Endothelial cell of umbilical vein (primary cell): ENCODE results near the gene PPP1R7. TPM values are rescaled to one million over a fixed set of nuclear protein-coding genes. Genes with fewer than 3 reads are reported as not detected.

Experiments
- BruUV-seq: library from RNA; stranded (reverse); fragments of 400-500 nt; replicated peaks from 2 replicates; lab custom pipeline; 2021; lab: Mats Ljungman, UMichigan
- CTCF ChIA-PET: fragments of 300-600, 350-600 bp; sonication (Branson Sonifier 250); formaldehyde crosslinking; loops from one replicate; lab custom pipeline; 2021; ENCODE audit warnings: antibody characterized with exemption, inconsistent platforms; lab: Charles Lee
- POLR2A ChIA-PET: fragments of 300-600, 350-600 bp; sonication (Branson Sonifier 250); formaldehyde crosslinking; loops from one replicate; lab custom pipeline; 2021; ENCODE audit warnings: antibody characterized with exemption, inconsistent platforms; lab: Charles Lee
- DNase-seq: peaks from one replicate; pipeline ENCODE4 v3.0.0-alpha.2; 2011; ENCODE audit warnings: low read depth, low spot score
- FAIRE-seq: peaks from 2 replicates; lab custom pipeline; 2011; peaks lifted over from hg19 to GRCh38; lab: Jason Lieb, UNC
- H2AFZ ChIP-seq: 2 replicates; pipeline ENCODE4 v1.6.0; 2012; ENCODE audit warnings: low read depth, low read length, control low read depth, inconsistent platforms
- H3K27ac ChIP-seq: 2 replicates; pipeline ENCODE4 v1.5.1; 2011; ENCODE audit warnings: low read depth, mild to moderate bottlenecking, control low read depth, low read length, moderate library complexity; ENCODE audit not compliant: insufficient read depth
- H3K27me3 ChIP-seq, 2 experiments: 2 replicates each; pipeline versions ENCODE4 v1.6.0 to v1.6.1; 2011; ENCODE audit warnings: low read length in 2 of 2, mixed read lengths in 1 of 2; ENCODE audit not compliant: control insufficient read depth in 2 of 2, insufficient read depth in 2 of 2
- H3K36me3 ChIP-seq, 2 experiments: 2 replicates in 1 of 2; 3 replicates in 1 of 2; pipeline ENCODE4 v1.5.1; 2011; ENCODE audit warnings: low read length in 2 of 2, mild to moderate bottlenecking in 1 of 2, moderate library complexity in 1 of 2; ENCODE audit not compliant: control insufficient read depth in 2 of 2, insufficient read depth in 2 of 2; ENCODE audit errors: extremely low read depth in 1 of 2
- H3K4me1 ChIP-seq: 3 replicates; pipeline ENCODE4 v1.5.1; 2011; ENCODE audit warnings: mild to moderate bottlenecking, low read length; ENCODE audit not compliant: control insufficient read depth, insufficient read depth; ENCODE audit errors: extremely low read depth
- H3K4me2 ChIP-seq: 2 replicates; pipeline ENCODE4 v1.6.1; 2011; ENCODE audit warnings: low read length, control low read depth, mixed read lengths; ENCODE audit not compliant: insufficient read depth
- H3K4me3 ChIP-seq, 3 experiments: fragments of 200-600 bp in 1 of 3; sonication (generic), shearing (Covaris generic) in 1 of 3; replicated peaks in 1 of 3; 2 replicates each; pipeline ENCODE4 v1.5.1; 2011 to 2016; ENCODE audit warnings: control low read depth in 3 of 3, low read length in 3 of 3, mild to moderate bottlenecking in 2 of 3, inconsistent platforms in 1 of 3, low read depth in 1 of 3, moderate library complexity in 1 of 3; ENCODE audit not compliant: insufficient read depth in 1 of 3
- H3K79me2 ChIP-seq: 2 replicates; pipeline ENCODE4 v1.6.0; 2012; ENCODE audit warnings: low read length, inconsistent platforms; ENCODE audit not compliant: control insufficient read depth, insufficient read depth
- H3K9ac ChIP-seq: replicated peaks from 2 replicates; pipeline ENCODE3; 2011; ENCODE audit warnings: low read length, control low read depth; ENCODE audit not compliant: insufficient read depth; ENCODE audit errors: extremely low read depth
- H3K9me1 ChIP-seq: replicated peaks from 3 replicates; pipeline ENCODE4 v1.6.0; 2011; ENCODE audit warnings: mild to moderate bottlenecking, low read length; ENCODE audit not compliant: control insufficient read depth, insufficient read depth; ENCODE audit errors: extremely low read depth
- H3K9me3 ChIP-seq: replicated peaks from 2 replicates; pipeline ENCODE4 v1.5.1; 2012; ENCODE audit warnings: low read length, inconsistent platforms; ENCODE audit not compliant: control insufficient read depth, insufficient read depth
- H4K20me1 ChIP-seq: replicated peaks from 2 replicates; pipeline ENCODE3; 2011; ENCODE audit warnings: mild to moderate bottlenecking, low read length; ENCODE audit not compliant: control insufficient read depth, insufficient read depth; ENCODE audit errors: extremely low read depth
- GATA2 ChIP-seq: IDR thresholded peaks from 2 replicates; pipeline ENCODE4 v1.7.0; 2011; ENCODE audit warnings: low read depth, mild to moderate bottlenecking, moderate library complexity, mixed read lengths, low read length; ENCODE audit not compliant: insufficient read length, insufficient read depth
- JUN ChIP-seq: IDR thresholded peaks from 2 replicates; pipeline ENCODE4 v1.6.1; 2011; ENCODE audit warnings: borderline replicate concordance, low read depth; ENCODE audit not compliant: insufficient read length, insufficient read depth
- MYC ChIP-seq: IDR thresholded peaks from one replicate; pipeline ENCODE4 v1.6.1; 2011; ENCODE audit warnings: mild to moderate bottlenecking, low read depth, low read length
- POLR2A ChIP-seq: IDR thresholded peaks from 2 replicates; pipeline ENCODE4 v1.6.1; 2012; ENCODE audit warnings: low read depth, mild to moderate bottlenecking, control low read depth, low read length
- POLR2AphosphoS5 ChIP-seq: IDR thresholded peaks from 2 replicates; pipeline ENCODE4 v1.6.1; 2012; ENCODE audit warnings: low read depth, mild to moderate bottlenecking, control low read depth, low read length, moderate library complexity; ENCODE audit not compliant: insufficient read depth
- dilution Hi-C: fragments of 300-500 bp; cut with MboI; formaldehyde crosslinking; loops from one replicate; pipeline ENCODE4 v1.15.0; 2019; ENCODE audit warnings: low sequenced_read_pairs; ENCODE audit not compliant: extremely low pct_ligation_motif_present
- intact Hi-C: fragments of 100-400 bp; cut with micrococcal nuclease; formaldehyde crosslinking; loops from one replicate; pipeline ENCODE4 v1.10.0; 2022
- polyA plus RNA-seq, 4 experiments: library from polyadenylated mRNA; depleted of rRNA in 3 of 4; stranded (reverse) in 3 of 4; unstranded in 1 of 4; fragments of >200 nt; gene quantifications; 2 replicates each; pipeline versions ENCODE4 v1.2.1 to v1.2.3, GENCODE V29; 2011 to 2012; ENCODE audit warnings: missing spikeins in 1 of 4
- total RNA-seq: library from RNA; stranded (reverse); gene quantifications from 2 replicates; pipeline ENCODE4 v1.2.3, GENCODE V29; 2021
- TF ChIP-seq, protein P1 (sequence below), 2 donors: IDR thresholded peaks; 1 replicate in 1 of 2; 2 replicates in 1 of 2; pipeline ENCODE4 v1.5.1; 2011; ENCODE audit warnings: low read length in 2 of 2, mild to moderate bottlenecking in 2 of 2, moderate library complexity in 2 of 2, control low read depth in 1 of 2, inconsistent platforms in 1 of 2, low read depth in 1 of 2; ENCODE audit not compliant: insufficient read depth in 1 of 2; ENCODE audit errors: extremely low read depth in 1 of 2
- TF ChIP-seq, protein P2 (sequence below): IDR thresholded peaks from 2 replicates; pipeline ENCODE4 v1.6.1; 2011; ENCODE audit not compliant: insufficient read depth, insufficient read length

The PPP1R7 gene
- total and polyA plus RNA-seq, 2 donors (not counting 3 experiments of a cell fraction or from before 2014, with no cell fraction given), result 30.3 to 60.8 TPM

DNA sequence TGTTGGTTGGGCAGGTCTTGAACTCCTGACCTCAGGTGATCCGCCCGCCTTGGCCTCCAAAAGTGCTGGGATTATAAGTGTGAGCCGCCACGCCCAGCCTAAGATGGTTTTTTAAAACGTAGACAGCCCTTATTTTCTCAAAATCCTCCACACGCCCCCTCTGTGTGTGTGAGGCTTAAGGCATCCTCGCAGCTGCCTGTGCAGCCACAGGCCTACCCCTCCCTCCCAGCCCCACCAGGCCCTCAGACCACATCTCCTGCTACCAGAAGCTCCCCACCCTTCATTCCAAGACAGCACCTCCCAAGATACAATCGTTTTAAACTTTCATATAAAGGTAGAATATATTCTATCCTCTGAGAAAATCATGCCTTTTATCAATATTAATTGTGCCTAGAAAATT is 43.0 kb downstream of the PPP1R7 start:
- H3K9me3 ChIP-seq, result no peaks in the 10 kb centered on the region
- no peaks in the 10 kb centered on the region for H3K27me3 ChIP-seq
- FAIRE-seq, result no peak
- H3K27ac ChIP-seq, result no peak overlapping the region
- CTCF ChIA-PET, result no interaction called here
- BruUV-seq, result no TSS peak
- intact Hi-C loops, result no loop called here
- no peak for TF ChIP-seq JUN
- TF ChIP-seq POLR2AphosphoS5, result no peak
- TF ChIP-seq GATA2, result no peak
- TF ChIP-seq, protein P1, sequence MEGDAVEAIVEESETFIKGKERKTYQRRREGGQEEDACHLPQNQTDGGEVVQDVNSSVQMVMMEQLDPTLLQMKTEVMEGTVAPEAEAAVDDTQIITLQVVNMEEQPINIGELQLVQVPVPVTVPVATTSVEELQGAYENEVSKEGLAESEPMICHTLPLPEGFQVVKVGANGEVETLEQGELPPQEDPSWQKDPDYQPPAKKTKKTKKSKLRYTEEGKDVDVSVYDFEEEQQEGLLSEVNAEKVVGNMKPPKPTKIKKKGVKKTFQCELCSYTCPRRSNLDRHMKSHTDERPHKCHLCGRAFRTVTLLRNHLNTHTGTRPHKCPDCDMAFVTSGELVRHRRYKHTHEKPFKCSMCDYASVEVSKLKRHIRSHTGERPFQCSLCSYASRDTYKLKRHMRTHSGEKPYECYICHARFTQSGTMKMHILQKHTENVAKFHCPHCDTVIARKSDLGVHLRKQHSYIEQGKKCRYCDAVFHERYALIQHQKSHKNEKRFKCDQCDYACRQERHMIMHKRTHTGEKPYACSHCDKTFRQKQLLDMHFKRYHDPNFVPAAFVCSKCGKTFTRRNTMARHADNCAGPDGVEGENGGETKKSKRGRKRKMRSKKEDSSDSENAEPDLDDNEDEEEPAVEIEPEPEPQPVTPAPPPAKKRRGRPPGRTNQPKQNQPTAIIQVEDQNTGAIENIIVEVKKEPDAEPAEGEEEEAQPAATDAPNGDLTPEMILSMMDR (IDR thresholded peaks at IDR 0.05; ENCODE audit: extremely low read depth in 1 of 2, insufficient read depth in 1 of 2, low read depth in 1 of 2, low read length in 2 of 2), result no peak
- TF ChIP-seq POLR2A, result no peak
- no peak for TF ChIP-seq MYC
- no peaks in the 10 kb centered on the region for H4K20me1 ChIP-seq
- H3K4me1 ChIP-seq, result no peaks in the 10 kb centered on the region
- H3K9ac ChIP-seq, result no peak overlapping the region
- POLR2A ChIA-PET, result no interaction called here
- no peak for DNase-seq
- H2AFZ ChIP-seq, result no peak overlapping the region
- no peak overlapping the region for H3K4me3 ChIP-seq
- no peaks in the 10 kb centered on the region for H3K9me1 ChIP-seq
- H3K4me2 ChIP-seq, result no peak overlapping the region
- H3K79me2 ChIP-seq, result no peaks in the 10 kb centered on the region
- dilution Hi-C loops, result no loop called here
- H3K36me3 ChIP-seq, result no peaks in the 10 kb centered on the region

DNA sequence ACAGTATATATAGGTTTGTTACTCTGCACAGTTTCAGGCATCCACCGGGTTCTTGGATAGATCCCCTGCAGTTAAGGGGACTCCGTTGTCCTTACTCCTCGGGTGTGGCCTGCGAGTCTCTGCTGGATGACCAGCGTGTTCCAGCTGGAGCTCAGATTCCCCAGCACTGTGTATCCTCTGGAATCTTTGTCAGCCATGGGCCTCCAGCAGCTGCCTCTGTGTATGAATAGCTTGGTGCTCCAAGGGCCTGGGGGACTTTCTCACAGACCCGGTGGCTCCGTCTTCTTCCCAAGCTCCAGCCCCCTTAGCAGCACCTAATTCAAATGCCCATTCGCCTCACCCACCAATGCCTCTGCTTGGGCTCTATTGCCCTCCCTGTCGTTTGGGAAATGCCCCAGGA is 44.5 kb downstream of the PPP1R7 start:
- Histone ChIP-seq H3K9ac (no peak overlapping the region), H3K36me3 (no peaks in the 10 kb centered on the region), H3K9me1 (no peaks in the 10 kb centered on the region), H3K4me2 (no peak overlapping the region), H3K4me3 (no peak overlapping the region), H4K20me1 (no peaks in the 10 kb centered on the region), H3K27ac (no peak overlapping the region), H3K27me3 (no peaks in the 10 kb centered on the region), H2AFZ (no peak overlapping the region), H3K4me1 (no peaks in the 10 kb centered on the region), H3K9me3 (no peaks in the 10 kb centered on the region), H3K79me2 (no peaks in the 10 kb centered on the region)
- DNase-seq, result no peak
- POLR2A ChIA-PET, result no interaction called here
- BruUV-seq, result no TSS peak
- no peak for FAIRE-seq
- dilution Hi-C loops, result no loop called here
- TF ChIP-seq POLR2AphosphoS5 (no peak), GATA2 (no peak), JUN (no peak), POLR2A (no peak), MYC (no peak)
- TF ChIP-seq, protein P2, sequence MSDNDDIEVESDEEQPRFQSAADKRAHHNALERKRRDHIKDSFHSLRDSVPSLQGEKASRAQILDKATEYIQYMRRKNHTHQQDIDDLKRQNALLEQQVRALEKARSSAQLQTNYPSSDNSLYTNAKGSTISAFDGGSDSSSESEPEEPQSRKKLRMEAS, result no peak
- TF ChIP-seq, protein P1 (IDR thresholded peaks at IDR 0.05; ENCODE audit: extremely low read depth in 1 of 2, insufficient read depth in 1 of 2, low read depth in 1 of 2, low read length in 2 of 2), result no peak
- CTCF ChIA-PET, result no interaction called here
- intact Hi-C loops, result no loop called here
